ENCODE results near the gene CEBPG. TPM values are rescaled to one million over a fixed set of nuclear protein-coding genes. Genes with fewer than 3 reads are reported as not detected.

Gene CEBPG
- polyA plus RNA-seq, 3 donors, result 8.3 to 19.3 (median 15.4) TPM

GRCh38 chr19:33376423-33376822, 2.9 kb downstream of the CEBPG start:
- no peak overlapping the region for H3K27ac ChIP-seq (ENCODE audit: low read depth, low read length)
- 42 to 75% (median 71%) methylated on average over 2 of the region's 2 CpGs for WGBS, 3 donors

GRCh38 chr19:33376941-33377557, 3.5 kb downstream of the CEBPG start:
- no peak overlapping the region for H3K27ac ChIP-seq (ENCODE audit: low read depth, low read length)

GRCh38 chr19:33377586-33378475, 4.3 kb downstream of the CEBPG start:
- no peak overlapping the region for H3K27ac ChIP-seq (ENCODE audit: low read depth, low read length)
- WGBS, 3 donors, result 84 to 85% (median 84%) methylated on average over 12 of the region's 12 CpGs

More at GRCh38 chr19:33376941-33377557, 3.5 kb downstream of the CEBPG start:
- 61 to 76% (median 63%) methylated on average over 7 of the region's 7 CpGs for WGBS, 3 donors

DNA sequence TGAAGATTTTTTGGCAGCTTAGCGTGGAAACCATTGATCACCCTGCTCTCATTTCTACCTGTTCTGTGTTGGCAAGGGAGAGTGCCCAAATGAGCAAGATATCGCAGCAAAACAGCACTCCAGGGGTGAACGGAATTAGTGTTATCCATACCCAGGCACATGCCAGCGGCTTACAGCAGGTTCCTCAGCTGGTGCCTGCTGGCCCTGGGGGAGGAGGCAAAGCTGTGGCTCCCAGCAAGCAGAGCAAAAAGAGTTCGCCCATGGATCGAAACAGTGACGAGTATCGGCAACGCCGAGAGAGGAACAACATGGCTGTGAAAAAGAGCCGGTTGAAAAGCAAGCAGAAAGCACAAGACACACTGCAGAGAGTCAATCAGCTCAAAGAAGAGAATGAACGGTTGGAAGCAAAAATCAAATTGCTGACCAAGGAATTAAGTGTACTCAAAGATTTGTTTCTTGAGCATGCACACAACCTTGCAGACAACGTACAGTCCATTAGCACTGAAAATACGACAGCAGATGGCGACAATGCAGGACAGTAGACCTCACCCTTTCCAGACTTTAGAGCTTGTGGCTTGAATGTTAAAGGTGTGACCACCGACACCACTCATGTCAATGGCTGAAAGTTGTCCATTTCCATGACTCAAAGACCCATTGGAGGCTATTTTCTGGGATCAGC, 5.8 kb downstream of the CEBPG start:
- H3K27ac ChIP-seq (ENCODE audit: low read depth, low read length), result no peak overlapping the region
- 80 to 95% (median 95%) methylated on average over 16 of the region's 16 CpGs for WGBS, 3 donors

GRCh38 chr19:33381101-33381500, 7.6 kb downstream of the CEBPG start:
- no peak overlapping the region for H3K27ac ChIP-seq (ENCODE audit: low read depth, low read length)
- WGBS, 3 donors, result 79 to 93% (median 91%) methylated on average over 4 of the region's 4 CpGs

GRCh38 chr19:33382006-33382405, 8.5 kb downstream of the CEBPG start:
- 75 to 87% (median 84%) methylated on average over 4 of the region's 4 CpGs for WGBS, 3 donors
- no peak overlapping the region for H3K27ac ChIP-seq (ENCODE audit: low read depth, low read length)

DNA sequence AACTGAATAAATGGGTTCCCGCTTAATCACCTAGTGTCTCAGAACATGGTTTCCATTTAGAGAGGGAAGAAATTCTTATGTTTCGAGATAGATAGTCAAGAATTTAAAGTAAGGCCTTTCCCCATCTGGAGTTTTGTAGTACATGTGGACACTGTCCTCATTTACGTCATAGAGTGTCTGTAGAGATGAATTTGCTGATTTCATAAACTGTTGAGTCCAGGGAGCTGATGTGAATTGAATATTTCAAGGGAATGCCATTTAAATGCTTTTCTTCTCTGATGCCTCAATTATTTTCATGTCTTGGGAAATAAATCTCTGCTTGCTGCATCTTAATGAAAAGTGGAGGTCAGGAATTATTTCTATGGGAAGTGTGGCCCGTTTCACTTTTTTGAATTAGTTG, 9.5 kb downstream of the CEBPG start:
- 84 to 90% (median 88%) methylated on average over 4 of the region's 4 CpGs for WGBS, 3 donors

GRCh38 chr19:33383720-33384292, 10.3 kb downstream of the CEBPG start:
- H3K27ac ChIP-seq (ENCODE audit: low read depth, low read length), result no peak overlapping the region
- WGBS, 3 donors, result 90 to 96% (median 91%) methylated on average over 13 of the region's 13 CpGs

More for the DNA sequence above, 9.5 kb downstream of the CEBPG start:
- H3K27ac ChIP-seq (ENCODE audit: low read depth, low read length), result no peak overlapping the region

GRCh38 chr19:33384983-33385382, 11.5 kb downstream of the CEBPG start:
- WGBS, 3 donors, result 96 to 98% (median 98%) methylated on average over 8 of the region's 8 CpGs
- H3K27ac ChIP-seq (ENCODE audit: low read depth, low read length), result no peak overlapping the region

GRCh38 chr19:33385956-33386355, 12.4 kb downstream of the CEBPG start:
- 46 to 76% (median 73%) methylated on average over 6 of the region's 6 CpGs for WGBS, 3 donors

DNA sequence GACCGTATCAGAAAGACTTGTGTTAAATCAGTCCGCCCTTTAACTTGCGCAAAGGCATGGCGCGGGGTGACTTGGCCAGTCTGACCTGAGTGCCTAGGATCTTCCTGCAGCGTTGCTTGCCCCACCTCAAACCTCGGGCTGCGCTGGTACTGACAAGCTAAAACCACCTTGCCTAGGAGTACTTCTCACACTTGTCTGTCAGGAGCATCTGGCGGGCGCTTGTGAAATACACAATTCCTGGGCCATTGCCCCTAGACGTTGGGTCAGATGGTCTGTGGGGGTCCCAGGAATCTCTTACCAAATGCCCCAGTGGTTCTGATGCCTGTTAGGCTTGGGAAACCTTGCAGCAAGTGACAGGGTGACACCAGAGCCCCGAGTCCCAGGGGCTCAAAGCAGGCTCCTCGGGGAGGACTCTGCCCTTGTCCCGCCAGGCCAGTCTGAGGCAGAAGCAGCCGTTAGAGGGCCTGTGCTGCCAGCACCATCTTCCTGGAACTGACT, 12.9 kb downstream of the CEBPG start:
- H3K27ac ChIP-seq (ENCODE audit: low read depth, low read length), result no peak overlapping the region
- WGBS, 3 donors, result 78 to 84% (median 80%) methylated on average over 15 of the region's 15 CpGs

More at GRCh38 chr19:33385956-33386355, 12.4 kb downstream of the CEBPG start:
- H3K27ac ChIP-seq (ENCODE audit: low read depth, low read length), result no peak overlapping the region

- no peak overlapping the region for H3K27ac ChIP-seq (ENCODE audit: low read depth, low read length)
- WGBS, 3 donors, result 93 to 98% (median 96%) methylated on average over 39 of the region's 39 CpGs
Measured at GRCh38 chr19:33387351-33388230, 14.1 kb downstream of the CEBPG start.

GRCh38 chr19:33388231-33388724, 14.8 kb downstream of the CEBPG start:
- H3K27ac ChIP-seq (ENCODE audit: low read depth, low read length), result no peak overlapping the region
- WGBS, 3 donors, result 56 to 82% (median 63%) methylated on average over 13 of the region's 13 CpGs

DNA sequence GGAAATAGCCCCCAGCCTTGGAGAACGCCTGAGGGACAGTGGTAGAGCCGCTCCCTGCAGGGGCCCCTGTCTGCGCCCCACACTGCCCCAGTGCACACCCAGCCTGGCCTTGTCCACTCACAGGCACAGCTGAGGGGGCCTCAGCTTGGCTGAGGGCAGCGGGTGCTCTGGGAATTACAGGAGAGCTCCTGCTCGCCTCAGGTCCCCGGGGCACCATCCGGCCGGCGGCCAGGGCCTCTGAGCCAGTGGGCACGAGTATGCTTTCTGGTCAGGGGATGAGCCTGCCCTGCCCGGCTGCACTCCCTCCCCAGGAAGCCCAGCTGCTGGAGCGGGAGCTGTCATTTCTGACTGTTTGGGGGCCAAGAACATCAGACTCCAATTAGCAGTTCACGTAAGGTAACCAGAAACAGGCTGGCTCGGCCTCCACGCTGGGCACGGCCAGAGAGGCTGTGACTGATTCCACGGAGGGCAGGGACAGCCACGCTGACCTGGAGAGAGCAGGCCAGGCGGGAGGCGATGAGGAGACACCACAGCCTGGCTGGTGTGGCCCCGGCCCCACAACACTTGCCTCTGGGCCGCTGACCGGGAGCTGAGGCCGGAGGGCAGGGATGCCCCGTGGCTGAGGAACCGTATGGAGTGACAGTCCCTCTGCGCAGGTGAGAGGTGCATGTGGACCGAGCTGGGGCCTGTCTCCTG, 15.4 kb downstream of the CEBPG start:
- H3K27ac ChIP-seq (ENCODE audit: low read depth, low read length), result no peak overlapping the region
- 65 to 81% (median 79%) methylated on average over 27 to 28 of the region's 28 CpGs for WGBS, 3 donors

- H3K27ac ChIP-seq (ENCODE audit: low read depth, low read length), result no peak overlapping the region
- 46 to 70% (median 57%) methylated on average over 22 of the region's 22 CpGs for WGBS, 3 donors
Measured at GRCh38 chr19:33389421-33390100, 16.1 kb downstream of the CEBPG start.

- H3K27ac ChIP-seq (ENCODE audit: low read depth, low read length), result no peak overlapping the region
- 36 to 57% (median 41%) methylated on average over 19 of the region's 19 CpGs for WGBS, 3 donors
Measured at GRCh38 chr19:33390101-33390907, 16.8 kb downstream of the CEBPG start.
